ENCODE data around the gene NAPB. TPM values are rescaled to one million over a fixed set of nuclear protein-coding genes. Genes with fewer than 3 reads are reported as not detected.

The NAPB gene
- polyA plus RNA-seq, 1 donor from 2014 or later, result 133 TPM

DNA sequence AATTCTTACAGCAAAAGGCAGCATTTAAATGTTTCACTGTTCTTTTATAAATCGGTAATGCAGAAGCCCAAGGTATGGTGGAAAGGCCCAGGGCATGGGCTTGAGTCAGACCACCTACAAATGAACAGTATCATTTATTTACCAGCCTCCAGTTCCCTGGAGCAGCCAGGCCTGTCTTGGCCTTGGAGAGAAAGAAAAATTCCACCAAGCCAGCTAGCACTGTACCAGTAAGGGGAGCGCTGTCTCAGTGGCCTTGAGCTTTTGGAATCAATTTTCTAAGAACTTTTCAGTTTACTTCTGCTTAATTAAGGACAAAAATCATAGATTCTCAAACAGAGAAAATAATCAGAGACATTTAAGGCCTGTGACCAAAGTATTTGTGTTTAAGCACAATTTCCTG, 12.3 kb downstream of the NAPB start:
- Histone ChIP-seq H3F3A (ENCODE audit: insufficient read depth, low read length, poor library complexity, severe bottlenecking) (no peaks in the 10 kb centered on the region), H2AFZ (ENCODE audit: low read depth, low read length) (no peak overlapping the region), H3K36me3 (ENCODE audit: insufficient read depth, low read length) (no peaks in the 10 kb centered on the region), H3K9me3 (ENCODE audit: low read length) (no peaks in the 10 kb centered on the region), H3K79me2 (replicated peaks; ENCODE audit: insufficient read depth, low read length) (peaks cover 32% of the 10 kb centered on the region), H3K9me2 (ENCODE audit: insufficient read depth, low read length) (no peaks in the 10 kb centered on the region), H3K9ac (ENCODE audit: low read length) (no peak overlapping the region), H4K20me1 (ENCODE audit: insufficient read depth) (no peaks in the 10 kb centered on the region), H3K27ac (ENCODE audit: low read length) (no peak overlapping the region), H3K4me2 (ENCODE audit: low read length) (no peak overlapping the region), H3K4me3 (ENCODE audit: low read length) (no peak overlapping the region), H3K27me3 (ENCODE audit: insufficient read depth, low read depth, low read length) (no peaks in the 10 kb centered on the region)
- TF ChIP-seq, protein P1, sequence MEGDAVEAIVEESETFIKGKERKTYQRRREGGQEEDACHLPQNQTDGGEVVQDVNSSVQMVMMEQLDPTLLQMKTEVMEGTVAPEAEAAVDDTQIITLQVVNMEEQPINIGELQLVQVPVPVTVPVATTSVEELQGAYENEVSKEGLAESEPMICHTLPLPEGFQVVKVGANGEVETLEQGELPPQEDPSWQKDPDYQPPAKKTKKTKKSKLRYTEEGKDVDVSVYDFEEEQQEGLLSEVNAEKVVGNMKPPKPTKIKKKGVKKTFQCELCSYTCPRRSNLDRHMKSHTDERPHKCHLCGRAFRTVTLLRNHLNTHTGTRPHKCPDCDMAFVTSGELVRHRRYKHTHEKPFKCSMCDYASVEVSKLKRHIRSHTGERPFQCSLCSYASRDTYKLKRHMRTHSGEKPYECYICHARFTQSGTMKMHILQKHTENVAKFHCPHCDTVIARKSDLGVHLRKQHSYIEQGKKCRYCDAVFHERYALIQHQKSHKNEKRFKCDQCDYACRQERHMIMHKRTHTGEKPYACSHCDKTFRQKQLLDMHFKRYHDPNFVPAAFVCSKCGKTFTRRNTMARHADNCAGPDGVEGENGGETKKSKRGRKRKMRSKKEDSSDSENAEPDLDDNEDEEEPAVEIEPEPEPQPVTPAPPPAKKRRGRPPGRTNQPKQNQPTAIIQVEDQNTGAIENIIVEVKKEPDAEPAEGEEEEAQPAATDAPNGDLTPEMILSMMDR (IDR thresholded peaks at IDR 0.05; ENCODE audit: poor library complexity, severe bottlenecking), result no peak
- TF ChIP-seq TAF1 (IDR thresholded peaks at IDR 0.05; ENCODE audit: low read depth) (no peak), EZH2 (IDR thresholded peaks at IDR 0.05; ENCODE audit: borderline replicate concordance, insufficient read depth, low read length, poor library complexity, severe bottlenecking) (no peak), EP300 (conservative IDR thresholded peaks at IDR 0.05; ENCODE audit: poor library complexity, severe bottlenecking) (no peak), RAD21 (conservative IDR thresholded peaks at IDR 0.05) (no peak), REST (IDR thresholded peaks at IDR 0.05; ENCODE audit: borderline replicate concordance) (no peak), SMC3 (conservative IDR thresholded peaks at IDR 0.05; ENCODE audit: poor library complexity) (no peak), POLR2AphosphoS5 (IDR thresholded peaks at IDR 0.05) (no peak), MXI1 (conservative IDR thresholded peaks at IDR 0.05; ENCODE audit: poor library complexity, severe bottlenecking) (no peak)

GRCh38 chr20:23407781-23408464, 13.4 kb downstream of the NAPB start:
- Histone ChIP-seq H3K79me2 (replicated peaks; ENCODE audit: insufficient read depth, low read length) (peaks cover 22% of the 10 kb centered on the region), H4K20me1 (ENCODE audit: insufficient read depth) (no peaks in the 10 kb centered on the region)
- TF ChIP-seq SMC3 (conservative IDR thresholded peaks at IDR 0.05; ENCODE audit: poor library complexity) (no peak), MXI1 (conservative IDR thresholded peaks at IDR 0.05; ENCODE audit: poor library complexity, severe bottlenecking) (no peak), REST (IDR thresholded peaks at IDR 0.05; ENCODE audit: borderline replicate concordance) (no peak), EZH2 (IDR thresholded peaks at IDR 0.05; ENCODE audit: borderline replicate concordance, insufficient read depth, low read length, poor library complexity, severe bottlenecking) (no peak), POLR2AphosphoS5 (IDR thresholded peaks at IDR 0.05) (no peak), EP300 (conservative IDR thresholded peaks at IDR 0.05; ENCODE audit: poor library complexity, severe bottlenecking) (no peak), TAF1 (IDR thresholded peaks at IDR 0.05; ENCODE audit: low read depth) (no peak)
- TF ChIP-seq, protein P1 (IDR thresholded peaks at IDR 0.05; ENCODE audit: poor library complexity, severe bottlenecking), result no peak

More at GRCh38 chr20:23407781-23408464, 13.4 kb downstream of the NAPB start:
- no peak overlapping the region for H3K27ac ChIP-seq (ENCODE audit: low read length)
- H2AFZ ChIP-seq (ENCODE audit: low read depth, low read length), result no peak overlapping the region
- no peaks in the 10 kb centered on the region for H3K36me3 ChIP-seq (ENCODE audit: insufficient read depth, low read length)
- no peak overlapping the region for H3K4me3 ChIP-seq (ENCODE audit: low read length)
- no peaks in the 10 kb centered on the region for H3F3A ChIP-seq (ENCODE audit: insufficient read depth, low read length, poor library complexity, severe bottlenecking)
- H3K4me2 ChIP-seq (ENCODE audit: low read length), result no peak overlapping the region
- H3K9me3 ChIP-seq (ENCODE audit: low read length), result no peaks in the 10 kb centered on the region
- no peaks in the 10 kb centered on the region for H3K9me2 ChIP-seq (ENCODE audit: insufficient read depth, low read length)
- H3K27me3 ChIP-seq (ENCODE audit: insufficient read depth, low read depth, low read length), result no peaks in the 10 kb centered on the region
- H3K9ac ChIP-seq (ENCODE audit: low read length), result no peak overlapping the region

All from neural cell (in vitro differentiated cells).